Panc1 (cell line): ENCODE results near the gene PEX3. TPM values are rescaled to one million over a fixed set of nuclear protein-coding genes. Genes with fewer than 3 reads are reported as not detected.
"Not testable (repeated sequence)": the region's sequence is repeated elsewhere in the genome, so short reads cannot be mapped to it uniquely, and the experiment has no call there.

Source experiments
- ATAC-seq: fragments of 200-7000 bp; cut with Tn5 transposase; 2 replicates; pipeline ENCODE4 v1.9.1; 2020; ENCODE audit warnings: mild to moderate bottlenecking, moderate library complexity
- BruUV-seq: library from RNA; stranded (reverse); fragments of 400-500 nt; replicated peaks from 2 replicates; lab custom pipeline; 2021; lab: Mats Ljungman, UMichigan
- CTCF ChIA-PET: fragments of 300-600 bp; sonication (Branson Sonifier 250); formaldehyde crosslinking; loops from one replicate; lab custom pipeline; 2022; ENCODE audit warnings: antibody characterized with exemption; lab: Charles Lee
- POLR2A ChIA-PET: fragments of 300-600 bp; sonication (Branson Sonifier 250); formaldehyde crosslinking; loops from one replicate; lab custom pipeline; 2022; ENCODE audit warnings: antibody characterized with exemption; lab: Charles Lee
- DNase-seq: peaks from one replicate; pipeline ENCODE4 v3.0.0-alpha.2; 2010; ENCODE audit warnings: low read depth, low spot score
- H3K27ac ChIP-seq: 2 replicates; pipeline ENCODE4 v1.5.1; 2011; ENCODE audit warnings: mild to moderate bottlenecking, low read length, inconsistent platforms
- H3K27me3 ChIP-seq: fragments of 200-500 bp; sonication (Bioruptor generic); 2 replicates; pipeline ENCODE4 v1.6.0; 2014; ENCODE audit warnings: low read length, inconsistent platforms; ENCODE audit not compliant: control insufficient read depth, insufficient read depth
- H3K36me3 ChIP-seq: fragments of 200-500 bp; sonication (Bioruptor generic); 2 replicates; pipeline ENCODE4 v1.5.1; 2014; ENCODE audit warnings: inconsistent platforms, mild to moderate bottlenecking, low read length, moderate library complexity; ENCODE audit not compliant: control insufficient read depth, insufficient read depth
- H3K4me1 ChIP-seq: 2 replicates; pipeline ENCODE4 v1.5.1; 2011; ENCODE audit warnings: inconsistent platforms, mild to moderate bottlenecking, low read length, moderate library complexity; ENCODE audit not compliant: control insufficient read depth, insufficient read depth
- H3K4me3 ChIP-seq, 2 experiments: 2 replicates each; pipeline ENCODE4 v1.5.1; 2011 to 2012; ENCODE audit warnings: low read depth in 2 of 2, low read length in 2 of 2, mild to moderate bottlenecking in 2 of 2, inconsistent platforms in 1 of 2, moderate library complexity in 1 of 2
- H3K9me3 ChIP-seq: fragments of 200-500 bp; sonication (Bioruptor generic); 2 replicates; pipeline ENCODE4 v1.5.1; 2014; ENCODE audit warnings: low read depth, mild to moderate bottlenecking, inconsistent platforms, low read length, moderate library complexity; ENCODE audit not compliant: control insufficient read depth, insufficient read depth
- POLR2AphosphoS5 ChIP-seq: IDR thresholded peaks from 2 replicates; pipeline ENCODE4 v1.6.1; 2012; ENCODE audit warnings: mild to moderate bottlenecking, low read depth, low read length, moderate library complexity
- SIN3A ChIP-seq: IDR thresholded peaks from 2 replicates; pipeline ENCODE4 v1.6.1; 2012; ENCODE audit warnings: low read depth, mild to moderate bottlenecking, low read length, moderate library complexity, borderline replicate concordance; ENCODE audit not compliant: insufficient read depth
- TCF7L2 ChIP-seq: IDR thresholded peaks from 2 replicates; pipeline ENCODE4 v1.6.1; 2011; ENCODE audit warnings: mild to moderate bottlenecking, low read depth, low read length, inconsistent platforms
- in situ Hi-C: cut with HindIII; loops from 2 replicates; pipeline ENCODE4 v1.10.0; 2016; ENCODE audit warnings: low sequenced_read_pairs, low pct_unique_long_range_greater_than_20kb
- intact Hi-C: fragments of 100-400 bp; cut with micrococcal nuclease; formaldehyde crosslinking; loops from one replicate; pipeline ENCODE4 v1.10.0; 2022; ENCODE audit not compliant: unreplicated experiment
- total RNA-seq: library from RNA; stranded (reverse); gene quantifications from one replicate; pipeline ENCODE4 v1.2.1, GENCODE V29; 2021; ENCODE audit not compliant: unreplicated experiment
- TF ChIP-seq, protein P1 (sequence below): fragments of 450-650 bp; IDR thresholded peaks from 2 replicates; pipeline ENCODE4 v1.5.1; 2017; ENCODE audit warnings: mild to moderate bottlenecking
- TF ChIP-seq, protein P2 (sequence below), 2 experiments: IDR thresholded peaks; 2 replicates each; pipeline ENCODE4 v1.6.1; 2011 to 2012; ENCODE audit warnings: low read depth in 2 of 2, control low read depth in 1 of 2, low read length in 1 of 2, mild to moderate bottlenecking in 1 of 2, moderate library complexity in 1 of 2; ENCODE audit not compliant: insufficient read depth in 1 of 2

PEX3 gene
- total RNA-seq, 1 experiment from 2014 or later = 16.5 TPM

GRCh38 chr6:143506620-143507019 lies 56.0 kb downstream of the PEX3 start:
- TF ChIP-seq SIN3A = no peak
- no peak for TF ChIP-seq POLR2AphosphoS5
- no peak for TF ChIP-seq TCF7L2
- TF ChIP-seq, protein P1, sequence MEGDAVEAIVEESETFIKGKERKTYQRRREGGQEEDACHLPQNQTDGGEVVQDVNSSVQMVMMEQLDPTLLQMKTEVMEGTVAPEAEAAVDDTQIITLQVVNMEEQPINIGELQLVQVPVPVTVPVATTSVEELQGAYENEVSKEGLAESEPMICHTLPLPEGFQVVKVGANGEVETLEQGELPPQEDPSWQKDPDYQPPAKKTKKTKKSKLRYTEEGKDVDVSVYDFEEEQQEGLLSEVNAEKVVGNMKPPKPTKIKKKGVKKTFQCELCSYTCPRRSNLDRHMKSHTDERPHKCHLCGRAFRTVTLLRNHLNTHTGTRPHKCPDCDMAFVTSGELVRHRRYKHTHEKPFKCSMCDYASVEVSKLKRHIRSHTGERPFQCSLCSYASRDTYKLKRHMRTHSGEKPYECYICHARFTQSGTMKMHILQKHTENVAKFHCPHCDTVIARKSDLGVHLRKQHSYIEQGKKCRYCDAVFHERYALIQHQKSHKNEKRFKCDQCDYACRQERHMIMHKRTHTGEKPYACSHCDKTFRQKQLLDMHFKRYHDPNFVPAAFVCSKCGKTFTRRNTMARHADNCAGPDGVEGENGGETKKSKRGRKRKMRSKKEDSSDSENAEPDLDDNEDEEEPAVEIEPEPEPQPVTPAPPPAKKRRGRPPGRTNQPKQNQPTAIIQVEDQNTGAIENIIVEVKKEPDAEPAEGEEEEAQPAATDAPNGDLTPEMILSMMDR = no peak
- TF ChIP-seq, protein P2, sequence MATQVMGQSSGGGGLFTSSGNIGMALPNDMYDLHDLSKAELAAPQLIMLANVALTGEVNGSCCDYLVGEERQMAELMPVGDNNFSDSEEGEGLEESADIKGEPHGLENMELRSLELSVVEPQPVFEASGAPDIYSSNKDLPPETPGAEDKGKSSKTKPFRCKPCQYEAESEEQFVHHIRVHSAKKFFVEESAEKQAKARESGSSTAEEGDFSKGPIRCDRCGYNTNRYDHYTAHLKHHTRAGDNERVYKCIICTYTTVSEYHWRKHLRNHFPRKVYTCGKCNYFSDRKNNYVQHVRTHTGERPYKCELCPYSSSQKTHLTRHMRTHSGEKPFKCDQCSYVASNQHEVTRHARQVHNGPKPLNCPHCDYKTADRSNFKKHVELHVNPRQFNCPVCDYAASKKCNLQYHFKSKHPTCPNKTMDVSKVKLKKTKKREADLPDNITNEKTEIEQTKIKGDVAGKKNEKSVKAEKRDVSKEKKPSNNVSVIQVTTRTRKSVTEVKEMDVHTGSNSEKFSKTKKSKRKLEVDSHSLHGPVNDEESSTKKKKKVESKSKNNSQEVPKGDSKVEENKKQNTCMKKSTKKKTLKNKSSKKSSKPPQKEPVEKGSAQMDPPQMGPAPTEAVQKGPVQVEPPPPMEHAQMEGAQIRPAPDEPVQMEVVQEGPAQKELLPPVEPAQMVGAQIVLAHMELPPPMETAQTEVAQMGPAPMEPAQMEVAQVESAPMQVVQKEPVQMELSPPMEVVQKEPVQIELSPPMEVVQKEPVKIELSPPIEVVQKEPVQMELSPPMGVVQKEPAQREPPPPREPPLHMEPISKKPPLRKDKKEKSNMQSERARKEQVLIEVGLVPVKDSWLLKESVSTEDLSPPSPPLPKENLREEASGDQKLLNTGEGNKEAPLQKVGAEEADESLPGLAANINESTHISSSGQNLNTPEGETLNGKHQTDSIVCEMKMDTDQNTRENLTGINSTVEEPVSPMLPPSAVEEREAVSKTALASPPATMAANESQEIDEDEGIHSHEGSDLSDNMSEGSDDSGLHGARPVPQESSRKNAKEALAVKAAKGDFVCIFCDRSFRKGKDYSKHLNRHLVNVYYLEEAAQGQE (IDR thresholded peaks at IDR 0.05; ENCODE audit: insufficient read depth in 1 of 2, low read depth in 2 of 2, low read length in 1 of 2) = no peak
- intact Hi-C loops = no loop called here

DNA sequence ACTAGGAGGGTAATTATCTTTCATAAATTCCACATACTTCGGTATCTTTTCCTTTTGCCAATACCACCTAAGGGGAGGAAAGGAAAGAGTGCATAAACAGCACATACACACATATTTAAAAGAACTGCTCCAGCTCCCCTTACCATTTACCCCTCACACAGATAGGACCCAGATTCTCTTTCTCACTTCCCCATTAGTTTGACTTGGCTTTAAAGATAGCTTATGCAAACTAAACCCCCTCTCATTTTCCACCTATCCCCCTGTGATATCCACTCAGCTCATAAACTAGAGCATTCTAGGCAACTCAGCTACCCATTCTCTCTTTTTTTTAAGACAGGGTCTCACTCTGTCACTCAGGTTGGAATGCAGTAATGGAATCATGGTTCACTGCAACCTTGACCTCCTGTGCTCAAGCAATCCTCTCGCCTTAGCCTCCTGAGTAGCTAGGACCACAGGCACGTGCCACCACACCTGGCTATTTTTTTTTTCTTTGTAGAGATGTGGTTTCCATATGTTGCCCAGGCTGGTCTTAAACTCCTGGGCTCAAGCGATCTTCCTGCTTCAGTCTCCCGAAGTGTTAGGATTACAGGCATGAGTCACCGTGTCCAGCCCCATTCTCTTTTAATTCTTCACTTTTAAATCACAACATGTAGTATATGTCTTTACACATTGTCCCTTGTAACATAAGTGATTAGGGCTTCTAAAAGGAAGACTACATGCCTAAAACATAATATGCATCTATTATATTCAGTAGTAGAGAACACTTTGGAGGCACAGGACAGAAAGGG lies 56.9 kb downstream of the PEX3 start:
- Histone ChIP-seq H3K36me3 (no peaks in the 10 kb centered on the region), H3K4me1 (peaks cover 12% of the 10 kb centered on the region), H3K4me3 (no peak overlapping the region), H3K27me3 (no peaks in the 10 kb centered on the region), H3K27ac (no peak overlapping the region), H3K9me3 (no peaks in the 10 kb centered on the region)
- DNase-seq = no peak
- TF ChIP-seq SIN3A = no peak
- TF ChIP-seq, protein P1 = no peak
- no peak for TF ChIP-seq POLR2AphosphoS5
- no peak for TF ChIP-seq TCF7L2
- TF ChIP-seq, protein P2 (IDR thresholded peaks at IDR 0.05; ENCODE audit: insufficient read depth in 1 of 2, low read depth in 2 of 2, low read length in 1 of 2) = no peak
- in situ Hi-C loops (no loop called here), intact Hi-C loops (no loop called here)
- ATAC-seq = no peak
- no TSS peak for BruUV-seq
- CTCF ChIA-PET = no interaction called here
- POLR2A ChIA-PET = no interaction called here

More at GRCh38 chr6:143506620-143507019, 56.0 kb downstream of the PEX3 start:
- peaks cover 8% of the 10 kb centered on the region; the same call in 1 of the 2 replicates for H3K4me1 ChIP-seq
- no peak for ATAC-seq
- no peaks in the 10 kb centered on the region for H3K9me3 ChIP-seq
- H3K27ac ChIP-seq = no peak overlapping the region
- no peaks in the 10 kb centered on the region for H3K36me3 ChIP-seq
- H3K27me3 ChIP-seq = no peaks in the 10 kb centered on the region
- in situ Hi-C loops = no loop called here
- no peak for DNase-seq
- CTCF ChIA-PET = no interaction called here
- BruUV-seq = no TSS peak
- no peak overlapping the region for H3K4me3 ChIP-seq
- POLR2A ChIA-PET = no interaction called here

DNA sequence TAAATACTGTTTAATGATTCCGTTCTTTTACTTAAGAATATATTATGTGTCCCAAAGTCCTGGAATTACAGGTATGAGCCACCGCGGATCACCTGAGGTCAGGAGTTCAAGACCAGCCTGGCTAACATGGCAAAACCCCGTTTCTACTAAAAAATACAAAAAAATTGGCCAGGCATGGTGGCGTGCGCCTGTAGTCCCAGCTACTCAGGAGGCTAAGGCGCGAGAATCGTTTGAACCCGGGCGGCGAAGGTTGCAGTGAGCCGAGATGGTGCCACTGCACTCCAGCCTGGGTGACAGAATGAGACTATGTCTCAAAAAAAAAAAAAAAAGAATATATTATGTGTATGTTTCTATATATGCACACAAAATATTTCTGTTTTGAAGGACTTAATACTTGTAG lies 59.7 kb downstream of the PEX3 start:
- in situ Hi-C loops, ATAC-seq, H3K27me3 ChIP-seq, DNase-seq, H3K36me3 ChIP-seq, H3K9me3 ChIP-seq, BruUV-seq, POLR2A ChIA-PET, CTCF ChIA-PET, intact Hi-C loops: not testable (repeated sequence)
- Histone ChIP-seq H3K4me3 (peak overlapping the region; percentile 57 to 72), H3K27ac (peak overlapping the region; percentile 95), H3K4me1 (peaks cover 12% of the 10 kb centered on the region)
